SK-N-SH treated with all-trans-retinoic acid at 6 μM for 48 hours (cell line): Measurements from ENCODE around the gene FKBP9.
"Not testable (repeated sequence)": the region's sequence is repeated elsewhere in the genome, so short reads cannot be mapped to it uniquely, and the experiment has no call there.

ENCODE experiments used
- ATAC-seq: fragments of 200-7000 bp; cut with Tn5 transposase; 3 replicates; pipeline ENCODE4 v1.9.1; 2020; ENCODE audit warnings: mild to moderate bottlenecking, moderate library complexity
- ARNTL ChIP-seq: fragments of 450-650 bp; formaldehyde crosslinking; IDR thresholded peaks from 2 replicates; pipeline ENCODE4 v1.5.0; 2020; ENCODE audit warnings: low read depth, mild to moderate bottlenecking, moderate library complexity, borderline replicate concordance
- ESRRG ChIP-seq: fragments of 250-450 bp; sonication (Bioruptor Pico); IDR thresholded peaks from 2 replicates; pipeline ENCODE4 v1.6.1; 2021; ENCODE audit warnings: mild to moderate bottlenecking
- GLIS3 ChIP-seq: fragments of 250-450 bp; sonication (Bioruptor Pico); IDR thresholded peaks from 2 replicates; pipeline ENCODE4 v1.5.0; 2020; ENCODE audit warnings: mild to moderate bottlenecking, moderate library complexity
- ISL1 ChIP-seq: fragments of 250-450 bp; sonication (Bioruptor Pico); IDR thresholded peaks from 2 replicates; pipeline ENCODE4 v2.1.2; 2022; ENCODE audit warnings: mild to moderate bottlenecking, moderate library complexity
- OSR1 ChIP-seq: fragments of 250-450 bp; sonication (Bioruptor Pico); IDR thresholded peaks from 2 replicates; pipeline ENCODE4 v1.8.0; 2022; ENCODE audit warnings: moderate library complexity, mild to moderate bottlenecking, inconsistent platforms
- PPARA ChIP-seq: fragments of 250-450 bp; sonication (Bioruptor Pico); IDR thresholded peaks from 2 replicates; pipeline ENCODE4 v1.5.0; 2020; ENCODE audit warnings: mild to moderate bottlenecking, borderline replicate concordance
- RARB ChIP-seq: fragments of 250-450 bp; sonication (Bioruptor Pico); IDR thresholded peaks from 2 replicates; pipeline ENCODE4 v1.8.0; 2021; ENCODE audit warnings: mild to moderate bottlenecking, moderate library complexity
- TCF4 ChIP-seq: fragments of 250-450 bp; sonication (Bioruptor Pico); IDR thresholded peaks from 2 replicates; pipeline ENCODE4 v1.8.0; 2021; ENCODE audit warnings: mild to moderate bottlenecking, moderate library complexity, borderline replicate concordance
- TOX ChIP-seq: fragments of 250-450 bp; sonication (Bioruptor Pico); IDR thresholded peaks from 2 replicates; pipeline ENCODE4 v1.8.0; 2021; ENCODE audit warnings: mild to moderate bottlenecking, moderate library complexity, borderline replicate concordance
- ZC3H10 ChIP-seq: fragments of 250-450 bp; sonication (Bioruptor Pico); IDR thresholded peaks from 2 replicates; pipeline ENCODE4 v1.5.1; 2021; ENCODE audit warnings: mild to moderate bottlenecking, moderate library complexity
- ZFP3 ChIP-seq: fragments of 250-450 bp; sonication (Bioruptor Pico); IDR thresholded peaks from 2 replicates; pipeline ENCODE4 v1.5.0; 2020; ENCODE audit warnings: mild to moderate bottlenecking, moderate library complexity
- ZNF70 ChIP-seq: fragments of 450-650 bp; formaldehyde crosslinking; IDR thresholded peaks from 2 replicates; pipeline ENCODE4 v1.5.0; 2020; ENCODE audit warnings: mild to moderate bottlenecking, moderate library complexity
- ZNF8 ChIP-seq: fragments of 450-650 bp; formaldehyde crosslinking; IDR thresholded peaks from 2 replicates; pipeline ENCODE4 v1.5.0; 2020; ENCODE audit warnings: mild to moderate bottlenecking, moderate library complexity
- TF ChIP-seq, protein P1 (sequence below): fragments of 250-450 bp; sonication (Bioruptor Pico); IDR thresholded peaks from 2 replicates; pipeline ENCODE4 v1.5.0; 2020; ENCODE audit warnings: mild to moderate bottlenecking, moderate library complexity

FKBP9 gene

DNA sequence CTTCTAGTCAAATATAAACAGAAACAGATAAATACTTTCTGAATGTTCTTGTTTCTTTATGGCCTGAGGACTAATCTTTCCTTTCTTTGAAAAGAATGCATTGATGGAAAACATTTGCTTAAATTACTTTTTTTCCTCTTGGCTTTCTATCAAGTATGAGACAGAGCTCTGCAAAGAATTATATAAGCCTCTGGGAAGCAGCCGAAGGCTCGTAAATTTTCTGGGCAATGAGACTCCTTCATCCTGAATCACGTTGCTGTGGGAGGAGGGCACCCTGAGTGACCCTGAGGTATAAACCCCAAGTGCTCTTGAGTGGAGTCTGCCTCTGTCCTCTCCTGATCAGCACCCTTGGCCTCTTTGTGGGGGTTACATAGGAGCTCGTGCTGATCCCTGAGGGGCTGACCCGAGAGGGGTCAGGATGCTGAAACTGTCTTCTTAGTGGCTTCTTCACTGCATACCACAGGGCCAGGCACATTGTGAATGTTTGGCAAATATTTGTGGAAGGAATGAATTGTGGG lies 33.9 kb downstream of the FKBP9 start:
- TF ChIP-seq ZFP3 (CRISPR knock-in tag) = peak; percentile 67; the same call in 1 of the 2 replicates
- TF ChIP-seq, all 23 proteins: peak for 1; not testable (repeated sequence) for 22
- peak; percentile 95 for ATAC-seq

- ATAC-seq = not testable (repeated sequence)
Observed at GRCh38 chr7:32991975-32992700, 34.9 kb downstream of the FKBP9 start.

DNA sequence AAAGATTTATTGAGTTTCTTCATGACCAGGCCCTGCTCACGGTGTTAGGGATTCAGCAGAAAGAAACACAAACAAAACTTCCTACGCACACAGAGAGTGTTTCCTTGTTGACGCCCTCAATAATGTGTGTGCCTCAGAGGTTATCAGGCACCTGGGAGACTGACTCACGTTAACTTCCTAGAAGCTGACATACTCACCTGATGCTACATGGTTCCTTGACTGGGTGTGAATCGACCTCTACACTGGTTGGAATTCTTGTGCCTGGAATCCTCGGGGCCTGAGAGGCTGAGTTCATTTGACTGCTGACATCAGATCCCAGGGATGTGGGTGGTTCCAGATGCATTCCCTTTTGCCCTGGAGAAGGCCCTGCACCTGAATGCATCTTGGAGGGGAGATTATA lies 35.5 kb downstream of the FKBP9 start:
- ATAC-seq = not testable (repeated sequence)

DNA sequence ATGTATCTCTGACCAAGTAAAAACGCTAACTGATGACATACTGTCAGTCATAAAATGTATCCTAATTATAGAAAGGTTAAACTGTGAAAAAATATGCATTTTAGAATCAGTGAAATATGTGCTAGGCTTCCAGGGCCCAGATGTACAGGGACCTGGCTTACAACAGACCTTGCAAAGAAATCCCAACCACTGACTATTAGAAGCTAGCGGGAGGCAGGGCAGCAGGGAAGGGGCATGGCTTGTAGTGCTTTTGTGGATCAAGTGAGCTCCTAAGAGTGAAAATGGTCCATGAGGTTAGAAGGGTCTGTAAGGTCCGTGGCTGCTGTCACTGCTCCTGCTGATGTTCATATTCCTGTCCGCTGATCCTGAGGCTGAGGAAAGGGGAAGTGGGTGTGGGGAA lies 40.7 kb downstream of the FKBP9 start:
- peak; percentile 70 for ATAC-seq

DNA sequence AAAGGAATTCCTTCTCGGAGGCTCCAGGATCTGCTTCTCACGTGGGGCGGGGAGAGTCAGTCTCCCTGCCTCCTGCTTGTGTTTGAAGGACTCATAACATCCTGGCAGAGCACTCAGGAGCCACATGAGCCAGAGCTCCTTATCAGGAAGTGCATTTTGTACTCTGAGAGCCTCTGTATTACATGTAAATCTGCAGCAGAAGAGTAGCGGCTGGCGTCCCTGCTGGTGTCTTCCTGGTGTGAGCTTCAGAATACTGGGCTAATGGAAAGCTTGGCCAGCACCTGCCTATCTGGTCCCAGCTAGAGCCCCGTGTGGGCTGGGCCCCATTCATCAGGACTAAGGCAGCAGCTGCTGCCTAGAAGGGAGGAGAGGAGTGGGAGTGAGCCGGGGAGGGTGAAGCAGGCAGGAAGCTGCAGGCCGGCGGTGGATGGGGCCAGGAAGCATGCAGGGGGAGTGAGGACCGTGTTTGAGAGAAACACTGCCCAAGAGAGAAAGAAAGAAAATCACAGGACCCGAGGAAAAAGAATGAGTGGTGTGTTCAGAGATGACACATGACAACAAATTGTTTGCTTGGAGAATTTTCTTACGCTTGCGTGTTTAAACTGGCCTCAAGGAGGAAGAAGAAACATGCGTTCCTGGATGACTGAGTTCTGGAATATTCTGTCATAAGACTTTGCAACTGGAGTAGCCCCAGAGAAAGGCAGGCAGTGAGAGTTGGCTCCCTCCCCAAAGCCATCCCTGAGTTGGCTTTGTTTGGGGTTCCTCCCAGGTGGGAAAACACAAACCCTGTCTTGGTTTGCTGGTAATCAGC lies 41.3 kb downstream of the FKBP9 start:
- ATAC-seq = peak; percentile 83

DNA sequence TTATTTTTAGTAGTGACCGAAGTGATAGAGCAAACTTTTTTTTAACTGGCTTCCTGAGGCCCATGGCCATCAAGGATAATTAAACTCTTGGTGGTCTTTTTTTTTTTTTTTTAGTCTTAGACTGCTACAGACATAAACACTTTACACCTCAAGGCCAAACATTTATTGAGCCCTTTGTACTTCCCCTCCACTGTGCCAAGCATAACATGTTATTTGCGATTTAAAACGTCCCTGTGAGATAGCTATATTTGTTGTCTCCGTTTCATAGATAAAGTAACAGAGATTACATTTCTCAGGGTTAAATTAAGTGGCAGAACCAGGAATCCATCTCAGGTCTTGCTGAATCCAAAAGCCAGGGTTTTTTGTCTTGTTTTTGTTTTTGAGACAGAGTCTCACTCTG lies 42.1 kb downstream of the FKBP9 start:
- not testable (repeated sequence) for ATAC-seq

GRCh38 chr7:33003111-33003510 lies 45.9 kb downstream of the FKBP9 start:
- ATAC-seq = not testable (repeated sequence)

DNA sequence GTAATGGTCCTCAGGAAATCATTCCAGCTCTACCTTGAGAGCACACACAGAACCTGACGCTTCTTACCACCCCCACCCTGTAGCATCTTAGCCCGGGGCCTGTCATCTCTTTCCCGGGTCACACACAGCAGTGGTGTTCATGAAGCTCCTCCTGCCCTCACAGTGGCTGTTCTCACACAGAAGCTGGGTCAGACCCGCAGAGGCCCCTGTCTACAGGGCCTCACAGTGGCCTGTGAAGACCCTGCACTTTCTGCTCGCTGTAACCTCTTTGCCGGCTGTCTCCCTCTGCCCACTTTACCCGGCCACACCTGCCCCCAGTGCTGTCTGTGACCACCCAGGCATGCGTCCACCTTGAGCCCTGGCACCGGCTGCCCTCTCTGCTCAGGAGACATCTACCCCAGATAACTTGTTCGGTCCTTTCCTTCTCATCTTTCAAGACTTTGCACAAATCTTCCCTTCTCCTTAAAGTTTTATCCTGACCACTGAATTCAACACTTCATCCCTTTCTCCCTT lies 46.9 kb downstream of the FKBP9 start:
- not testable (repeated sequence) for ATAC-seq

- ATAC-seq = not testable (repeated sequence)
Observed at GRCh38 chr7:33005193-33005592, 48.0 kb downstream of the FKBP9 start.

- not testable (repeated sequence) for ATAC-seq
Observed at GRCh38 chr7:33005690-33006089, 48.5 kb downstream of the FKBP9 start.

- no peak for ATAC-seq
- TF ChIP-seq ARNTL (no peak), ISL1 (CRISPR knock-in tag) (no peak), TCF4 (no peak), PPARA (CRISPR knock-in tag) (no peak), GLIS3 (no peak), TOX (CRISPR knock-in tag) (no peak), ZNF8 (CRISPR knock-in tag) (no peak), ZC3H10 (CRISPR knock-in tag) (no peak), RARB (CRISPR knock-in tag) (no peak), ZNF70 (CRISPR knock-in tag) (no peak), ESRRG (CRISPR knock-in tag) (no peak), OSR1 (CRISPR knock-in tag) (no peak), ZFP3 (CRISPR knock-in tag) (no peak)
- TF ChIP-seq, protein P1, sequence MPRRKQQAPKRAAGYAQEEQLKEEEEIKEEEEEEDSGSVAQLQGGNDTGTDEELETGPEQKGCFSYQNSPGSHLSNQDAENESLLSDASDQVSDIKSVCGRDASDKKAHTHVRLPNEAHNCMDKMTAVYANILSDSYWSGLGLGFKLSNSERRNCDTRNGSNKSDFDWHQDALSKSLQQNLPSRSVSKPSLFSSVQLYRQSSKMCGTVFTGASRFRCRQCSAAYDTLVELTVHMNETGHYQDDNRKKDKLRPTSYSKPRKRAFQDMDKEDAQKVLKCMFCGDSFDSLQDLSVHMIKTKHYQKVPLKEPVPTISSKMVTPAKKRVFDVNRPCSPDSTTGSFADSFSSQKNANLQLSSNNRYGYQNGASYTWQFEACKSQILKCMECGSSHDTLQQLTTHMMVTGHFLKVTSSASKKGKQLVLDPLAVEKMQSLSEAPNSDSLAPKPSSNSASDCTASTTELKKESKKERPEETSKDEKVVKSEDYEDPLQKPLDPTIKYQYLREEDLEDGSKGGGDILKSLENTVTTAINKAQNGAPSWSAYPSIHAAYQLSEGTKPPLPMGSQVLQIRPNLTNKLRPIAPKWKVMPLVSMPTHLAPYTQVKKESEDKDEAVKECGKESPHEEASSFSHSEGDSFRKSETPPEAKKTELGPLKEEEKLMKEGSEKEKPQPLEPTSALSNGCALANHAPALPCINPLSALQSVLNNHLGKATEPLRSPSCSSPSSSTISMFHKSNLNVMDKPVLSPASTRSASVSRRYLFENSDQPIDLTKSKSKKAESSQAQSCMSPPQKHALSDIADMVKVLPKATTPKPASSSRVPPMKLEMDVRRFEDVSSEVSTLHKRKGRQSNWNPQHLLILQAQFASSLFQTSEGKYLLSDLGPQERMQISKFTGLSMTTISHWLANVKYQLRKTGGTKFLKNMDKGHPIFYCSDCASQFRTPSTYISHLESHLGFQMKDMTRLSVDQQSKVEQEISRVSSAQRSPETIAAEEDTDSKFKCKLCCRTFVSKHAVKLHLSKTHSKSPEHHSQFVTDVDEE = no peak
Observed at GRCh38 chr7:33009734-33010133, 52.5 kb downstream of the FKBP9 start.
